Superior temporal gyrus (tissue), 1 donor: Measurements from ENCODE around the gene PUDP.
"Not testable (repeated sequence)": the region's sequence is repeated elsewhere in the genome, so short reads cannot be mapped to it uniquely, and the experiment has no call there.

Experiments used
- DNase-seq: peaks from one replicate; pipeline ENCODE4 v3.0.0-alpha.2; 2016; ENCODE audit errors: extremely low spot score

Gene PUDP

DNA sequence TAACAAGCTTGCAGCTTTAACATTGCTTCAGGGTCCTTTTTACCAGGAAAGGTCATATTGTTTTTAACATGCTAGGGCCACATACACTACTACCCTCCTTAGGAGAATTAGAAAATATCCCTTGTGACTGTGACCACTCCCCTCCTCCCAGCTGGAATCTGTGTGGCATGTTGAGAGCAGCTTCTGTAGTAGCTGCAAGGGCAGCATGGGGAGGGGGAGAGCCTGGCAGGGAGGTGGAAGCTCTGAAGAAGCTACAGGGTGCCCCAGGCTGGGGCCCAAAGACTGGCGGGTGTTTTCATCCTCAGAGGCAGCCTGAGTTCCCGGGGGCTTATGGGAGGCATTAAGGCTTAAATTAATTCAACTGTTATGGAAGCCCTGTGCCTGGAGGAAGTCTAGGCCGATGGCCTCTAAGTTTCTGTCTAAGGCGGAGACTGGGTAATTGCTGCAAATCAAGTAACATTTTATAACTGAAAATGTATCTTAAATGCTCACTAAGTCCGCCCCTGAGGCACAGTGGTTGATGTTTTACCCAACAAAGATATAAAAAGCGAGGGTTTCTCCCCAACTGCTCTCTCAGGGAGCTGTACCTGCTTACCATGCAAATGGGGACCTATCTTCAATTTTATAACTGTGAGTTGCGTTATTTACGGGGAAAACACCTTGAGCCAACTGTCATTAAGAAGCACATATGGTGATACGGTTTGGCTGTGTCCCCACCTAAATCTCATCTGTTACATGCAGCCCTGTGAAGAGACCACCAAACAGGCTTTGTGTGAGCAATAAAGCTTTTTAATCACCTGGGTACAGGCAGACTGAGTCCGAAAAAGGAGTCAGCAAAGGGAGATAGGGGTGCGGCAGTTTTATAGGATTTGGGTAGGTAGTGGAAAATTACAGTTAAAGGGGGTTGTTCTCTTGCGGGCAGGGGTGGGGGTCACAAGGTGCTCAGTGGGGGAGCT, 37.8 kb downstream of the PUDP start:
- DNase-seq = no peak

DNA sequence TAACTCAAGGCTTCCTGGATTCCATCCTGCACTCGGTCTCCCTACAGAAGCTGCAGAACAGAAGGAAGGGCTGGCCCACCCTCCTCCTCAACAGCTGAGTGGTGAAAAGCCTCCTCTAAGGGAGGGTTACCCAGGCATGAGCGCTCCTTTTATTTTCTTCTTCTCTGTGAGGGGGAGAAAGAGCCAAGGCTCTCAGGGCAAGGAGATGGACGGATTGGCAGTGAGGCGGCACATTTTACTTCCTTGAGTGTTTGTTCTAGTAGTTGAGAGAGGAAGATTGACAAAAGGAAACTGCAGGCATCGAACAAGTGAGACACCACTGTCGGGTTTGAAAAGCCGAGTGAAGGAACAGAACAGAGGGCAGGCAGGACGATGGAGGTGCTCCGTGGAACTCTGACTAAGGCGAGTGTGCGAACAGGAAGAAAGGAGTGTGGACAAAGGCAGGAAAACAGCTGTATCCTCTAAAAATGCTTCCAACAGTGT, 38.9 kb downstream of the PUDP start:
- peak; percentile 13 for DNase-seq

DNA sequence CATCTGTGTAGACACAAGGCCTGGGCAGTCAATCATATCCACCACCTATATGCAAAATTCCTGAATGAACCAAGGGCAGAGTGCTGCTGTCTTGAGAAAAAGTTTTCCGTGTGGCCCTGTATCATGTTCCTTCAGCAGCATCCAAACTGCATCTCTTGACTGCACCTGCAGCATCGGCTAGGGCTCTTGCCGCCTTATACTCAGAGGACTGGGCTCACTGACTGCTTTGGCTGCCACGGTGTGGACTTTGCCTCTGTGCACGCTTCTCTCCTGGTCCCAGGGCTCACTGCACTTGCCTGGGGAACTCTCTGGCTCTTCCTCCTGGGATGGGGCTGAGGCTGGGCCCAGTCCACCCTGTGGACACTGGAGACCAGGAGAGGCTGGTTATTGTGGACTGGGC, 39.9 kb downstream of the PUDP start:
- DNase-seq = no peak

DNA sequence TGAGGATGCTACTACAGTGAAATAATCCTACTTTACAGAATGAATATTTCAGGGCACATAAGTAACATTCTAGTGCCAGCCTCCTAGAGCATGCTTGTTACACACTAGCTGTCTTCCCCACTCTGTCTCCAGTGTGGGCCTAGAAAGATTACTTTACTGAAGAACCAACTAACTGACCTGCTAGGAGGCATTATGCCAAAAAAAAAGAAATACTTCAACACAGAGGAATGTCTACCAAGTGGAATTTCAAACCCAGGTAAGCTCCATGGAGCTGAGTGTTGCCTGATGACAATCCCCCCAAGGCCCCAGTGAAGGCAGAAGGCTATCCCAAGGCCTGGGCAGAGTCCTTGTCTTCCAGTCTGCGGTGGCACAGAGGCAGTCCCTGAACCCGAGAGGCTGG, 41.3 kb downstream of the PUDP start:
- no peak for DNase-seq

DNA sequence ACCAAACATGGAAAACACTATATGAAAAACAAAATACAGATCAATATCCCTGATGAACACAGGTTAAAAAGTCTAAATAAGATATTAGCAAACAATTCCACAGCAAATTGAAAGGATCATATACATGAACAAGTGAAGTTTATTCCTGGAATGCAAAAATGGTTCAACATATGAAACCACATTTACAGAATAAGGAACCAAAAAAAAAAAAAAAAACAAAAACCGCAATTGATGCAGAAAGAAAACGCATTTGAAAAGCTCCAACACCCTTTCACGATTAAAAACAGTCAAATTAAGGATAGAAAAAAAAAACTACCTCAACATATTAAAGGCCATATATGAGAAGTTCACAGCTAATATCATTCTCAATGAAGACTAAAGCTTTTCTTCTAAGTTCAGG, 45.8 kb downstream of the PUDP start:
- no peak for DNase-seq

DNA sequence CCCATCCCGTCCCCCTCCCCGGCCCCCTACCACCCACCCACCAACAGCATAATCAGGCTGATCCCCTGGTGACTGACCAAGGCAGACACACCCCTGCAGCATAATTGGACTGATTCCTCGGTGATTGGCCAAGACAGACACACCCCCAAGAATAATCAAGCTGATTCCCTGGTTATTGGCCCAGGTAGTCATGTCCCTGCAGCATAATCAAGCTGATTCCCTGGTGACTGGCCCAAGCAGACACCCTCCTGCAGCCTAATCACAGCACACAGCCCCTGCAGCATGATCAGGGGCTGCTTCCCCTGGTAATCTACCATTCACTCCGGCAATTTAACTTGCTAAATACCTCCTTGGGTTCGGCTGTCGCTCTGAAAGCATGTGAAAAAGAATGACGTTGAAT, 47.9 kb downstream of the PUDP start:
- no peak for DNase-seq

DNA sequence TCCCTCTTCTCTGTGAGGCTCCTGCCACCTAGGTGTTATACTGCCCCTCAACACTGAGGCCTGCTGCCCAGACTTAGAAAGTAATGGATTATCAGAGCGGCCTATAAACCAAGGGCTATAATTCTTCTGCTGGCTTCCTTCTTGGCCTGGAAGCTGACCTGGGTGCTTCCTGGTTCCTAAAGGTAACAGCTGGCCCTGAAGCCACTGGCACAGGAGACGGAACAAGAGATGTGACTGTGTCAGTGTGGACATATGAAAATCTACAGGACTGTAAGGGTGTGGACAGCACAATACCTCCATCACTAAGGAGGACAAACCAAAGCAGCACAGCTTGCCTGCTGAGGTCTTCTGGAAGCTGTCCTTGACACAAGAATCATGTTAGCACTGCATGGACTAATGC, 52.3 kb downstream of the PUDP start:
- DNase-seq = not testable (repeated sequence)

DNA sequence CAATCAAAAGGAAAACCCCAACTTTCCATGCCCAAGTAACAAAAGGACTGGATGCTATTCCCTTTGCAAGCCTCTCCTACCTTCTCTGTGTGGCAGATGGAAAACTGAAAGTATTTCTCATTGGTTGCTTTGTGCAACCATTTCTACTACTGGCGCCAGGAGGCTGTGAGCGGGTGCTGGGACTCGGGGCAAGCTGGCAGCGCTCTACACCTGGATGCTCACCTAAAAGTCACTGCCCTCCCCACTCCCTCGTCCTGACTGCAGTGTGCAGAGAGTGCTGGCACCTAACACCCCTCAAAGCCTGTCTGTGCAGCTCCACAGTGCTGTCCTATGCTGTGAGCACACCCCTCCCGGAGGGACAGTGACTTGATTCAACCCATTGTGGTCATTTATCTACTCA, 54.6 kb downstream of the PUDP start:
- DNase-seq = no peak

DNA sequence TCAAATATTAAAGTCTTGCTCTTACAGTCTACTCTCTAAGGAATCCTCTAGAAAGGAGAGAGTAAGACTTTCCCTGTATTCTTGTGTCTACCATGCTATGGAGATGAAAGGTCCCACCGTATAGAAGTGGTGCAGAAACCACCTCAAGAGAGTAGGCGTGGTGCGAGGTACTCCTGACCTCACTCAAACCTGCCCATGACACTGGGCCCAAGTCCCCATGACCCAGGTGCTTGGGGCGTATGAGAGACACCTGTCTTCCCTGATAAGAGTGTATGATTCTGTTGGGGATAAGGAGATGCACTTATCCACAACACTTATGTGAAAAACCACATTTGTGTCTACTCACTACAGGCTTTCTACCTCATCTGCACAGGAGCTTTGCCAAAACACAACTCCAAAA, 55.4 kb downstream of the PUDP start:
- DNase-seq = no peak

DNA sequence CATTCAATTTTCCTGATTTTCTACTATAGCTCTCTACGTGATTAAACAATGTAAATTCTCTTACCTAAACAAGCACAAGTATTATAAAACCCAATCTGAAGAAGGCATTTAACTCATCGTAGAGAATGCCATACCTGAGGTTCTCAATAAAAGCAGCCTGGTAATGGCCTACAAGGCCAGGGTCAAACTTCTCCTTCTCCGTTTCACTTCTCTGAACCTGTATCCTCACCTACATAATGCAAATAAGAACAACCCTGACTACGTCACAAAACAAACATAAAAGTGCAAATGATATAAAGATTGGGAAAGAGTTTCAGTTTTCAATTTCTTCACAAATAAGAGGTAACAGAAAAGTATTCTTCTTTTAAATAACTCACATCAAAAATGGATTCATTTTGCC, 56.0 kb downstream of the PUDP start:
- no peak for DNase-seq

DNA sequence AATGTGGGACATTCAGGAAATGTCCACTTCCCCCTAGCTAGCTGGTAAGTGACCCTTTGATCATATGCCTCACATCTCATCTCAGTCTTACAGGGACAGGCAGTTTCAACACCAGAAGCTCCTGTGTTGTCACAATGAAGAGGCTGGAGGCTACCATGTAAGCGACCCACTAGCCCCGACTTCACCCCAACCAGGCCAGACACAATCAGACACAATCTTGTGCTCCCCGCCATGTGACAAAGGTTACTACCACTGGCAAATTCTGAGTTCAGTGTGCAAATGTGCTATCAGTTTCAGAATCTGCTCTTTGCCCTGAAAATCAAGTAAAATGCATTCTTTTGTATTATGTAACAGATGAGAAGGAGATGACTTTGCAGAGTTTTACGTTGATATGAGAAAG, 57.3 kb downstream of the PUDP start:
- DNase-seq = no peak

DNA sequence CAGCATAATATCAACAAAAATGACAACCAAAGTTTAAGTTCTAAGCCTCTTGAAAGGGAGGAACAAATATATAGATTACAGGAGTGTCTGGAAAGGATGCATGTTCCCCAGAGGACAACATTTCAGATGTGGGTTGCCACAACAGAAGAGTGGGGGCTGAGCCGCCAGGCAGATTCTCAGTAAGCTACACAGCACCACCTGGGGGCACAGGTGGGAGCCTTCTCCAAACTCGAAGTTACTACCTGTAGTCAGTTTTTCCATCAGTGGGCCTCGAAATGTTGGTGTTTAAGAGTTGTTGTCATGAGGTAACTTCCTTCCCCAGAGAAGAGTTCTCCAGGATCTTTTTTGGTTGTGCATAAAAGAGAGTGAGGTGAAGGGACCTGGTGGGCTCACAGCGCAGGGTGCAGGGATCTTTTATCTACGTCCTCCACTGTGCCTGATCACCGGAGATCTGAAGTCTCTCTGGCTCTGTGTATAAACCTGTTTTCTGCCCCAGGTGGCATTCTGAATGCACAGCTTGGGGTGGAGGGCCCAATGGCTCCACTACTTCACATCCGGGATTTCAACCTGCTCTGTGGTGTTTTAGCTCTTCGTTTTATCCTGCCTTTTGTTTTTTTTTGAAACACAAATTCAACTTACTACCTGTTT, 58.9 kb downstream of the PUDP start:
- DNase-seq = no peak

DNA sequence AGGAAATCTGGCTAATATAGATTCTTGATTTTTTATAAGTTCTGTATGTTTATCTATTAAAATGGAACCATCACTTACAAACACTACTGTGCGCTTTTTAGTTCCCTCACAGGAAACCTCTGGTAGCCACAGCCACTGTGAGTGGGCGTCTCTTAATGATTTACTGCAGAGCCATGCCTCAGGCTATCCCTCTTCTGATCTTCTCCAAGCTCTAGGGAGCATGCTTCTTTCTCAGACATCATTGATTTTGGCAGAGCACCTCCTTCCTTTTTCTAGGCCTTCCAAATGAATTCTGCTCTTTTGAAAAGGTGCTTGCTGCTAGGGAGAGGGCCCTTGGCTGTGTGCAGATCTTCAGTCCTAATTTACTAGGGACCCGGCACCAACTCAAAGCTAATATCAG, 61.6 kb downstream of the PUDP start:
- no peak for DNase-seq

DNA sequence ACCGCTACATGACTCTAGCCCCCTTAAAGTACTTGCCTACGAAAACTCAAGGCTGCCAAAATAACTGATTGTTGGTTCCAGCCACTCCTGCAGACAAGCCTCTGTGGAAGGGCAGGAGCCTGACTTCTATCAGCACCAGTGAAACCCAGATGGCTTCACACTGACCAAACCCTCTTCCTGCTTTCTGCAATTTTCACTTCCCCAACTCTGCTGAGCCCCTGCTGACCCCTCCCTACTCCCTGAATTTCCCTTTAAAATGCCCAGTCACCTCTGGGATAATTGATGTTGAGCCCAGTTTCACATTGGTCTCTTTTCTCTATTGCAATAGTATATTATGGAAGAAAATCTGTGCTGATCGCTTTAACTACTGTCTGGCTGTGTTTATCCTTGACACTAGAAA, 62.1 kb downstream of the PUDP start:
- no peak for DNase-seq

DNA sequence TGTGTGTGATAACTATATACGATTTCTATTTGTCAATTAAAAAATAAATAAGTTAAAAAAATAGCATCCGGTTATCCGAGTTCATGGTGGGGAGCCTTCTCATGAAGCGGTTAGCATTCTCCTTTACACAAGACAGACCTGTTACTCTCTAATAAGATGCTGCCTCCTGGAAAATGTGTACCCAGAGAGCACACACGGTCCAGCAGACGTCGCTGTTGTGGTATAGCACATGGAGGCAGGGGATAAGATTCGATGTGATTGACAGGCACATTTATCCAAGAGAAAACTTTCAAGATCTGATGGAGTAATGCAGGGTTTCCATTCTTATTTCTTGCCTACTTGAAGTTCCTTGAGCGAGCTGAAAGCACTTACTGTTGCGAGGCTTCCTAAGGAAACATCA, 63.1 kb downstream of the PUDP start:
- DNase-seq = no peak

DNA sequence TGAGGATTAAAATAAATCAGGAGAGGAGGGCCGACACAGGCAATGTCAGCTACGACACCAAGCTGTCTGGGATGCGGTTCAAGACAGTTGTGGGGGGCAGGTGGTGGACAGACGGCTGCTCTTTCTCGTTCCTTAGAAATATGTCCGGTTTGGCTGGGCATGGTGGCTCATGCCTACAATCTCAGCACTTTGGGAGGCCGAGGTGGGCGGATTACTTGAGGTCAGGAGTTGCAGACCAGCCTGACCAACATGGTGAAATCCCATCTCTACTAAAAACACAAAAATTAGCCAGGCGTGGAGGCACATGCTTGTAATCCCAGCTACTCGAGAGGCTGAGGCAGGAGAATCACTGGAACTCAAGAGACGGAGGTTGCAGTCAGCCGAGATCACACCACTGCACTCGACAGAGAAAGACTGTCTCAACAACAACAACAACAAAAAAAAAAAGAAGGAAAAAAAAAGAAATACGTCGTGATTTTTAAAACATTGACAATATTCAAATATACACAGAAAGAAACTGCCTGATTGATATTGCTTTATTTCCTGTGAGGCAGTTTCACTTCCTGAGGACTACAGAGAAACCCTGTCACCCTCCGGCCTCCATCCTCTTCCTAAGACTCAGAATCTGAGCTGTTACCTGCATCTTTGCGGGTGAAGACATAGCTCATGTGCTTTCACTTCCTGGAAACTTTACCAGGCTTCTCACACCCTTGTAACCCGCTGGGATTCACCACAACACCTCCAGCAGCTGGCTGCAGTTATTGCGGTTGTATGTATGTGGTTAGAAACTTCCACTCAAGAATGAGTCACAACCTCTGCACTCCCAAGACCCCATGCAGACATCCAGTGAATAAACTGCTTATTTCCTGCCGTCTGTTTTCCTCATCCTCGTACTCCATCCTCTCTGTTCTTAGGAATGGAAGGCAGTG, 64.2 kb downstream of the PUDP start:
- no peak for DNase-seq

DNA sequence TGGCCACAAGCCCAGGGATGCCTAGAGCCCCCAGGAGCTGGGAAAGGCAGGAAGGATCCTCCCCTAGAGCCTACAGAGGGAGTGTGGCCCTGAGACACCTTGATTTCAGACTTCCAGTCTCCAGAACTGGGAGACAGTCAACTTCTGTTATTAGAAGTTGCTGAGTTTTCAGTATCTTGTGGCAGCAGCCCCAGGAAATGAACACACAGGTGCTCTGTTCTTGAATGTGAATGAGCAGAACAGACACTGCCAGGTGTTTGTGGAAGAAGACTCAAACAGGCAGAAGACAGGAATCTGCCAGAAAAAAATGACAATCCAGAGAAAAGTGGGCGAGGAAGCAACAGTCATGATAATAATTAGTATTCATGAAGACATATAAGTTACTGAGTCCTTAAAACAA, 64.9 kb downstream of the PUDP start:
- DNase-seq = no peak

DNA sequence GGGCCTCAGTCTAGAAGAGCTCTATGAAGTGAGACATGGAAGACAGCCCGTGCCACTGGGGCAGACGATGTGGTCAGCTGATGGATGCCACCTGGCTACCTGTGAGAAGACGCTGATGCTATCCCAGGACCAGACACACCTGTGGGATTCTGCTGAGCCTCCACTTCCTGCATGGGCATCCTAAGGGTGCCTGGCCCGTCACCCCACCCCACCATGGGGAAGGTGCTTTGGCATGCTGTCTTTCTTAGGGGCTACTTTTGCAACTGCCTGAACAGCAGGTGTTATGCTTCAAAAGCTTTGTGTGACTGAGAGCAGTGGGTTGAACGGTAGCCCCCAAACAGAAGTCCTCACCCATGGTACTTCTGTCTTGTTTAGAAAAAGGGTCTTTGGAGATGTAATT, 65.4 kb downstream of the PUDP start:
- no peak for DNase-seq

DNA sequence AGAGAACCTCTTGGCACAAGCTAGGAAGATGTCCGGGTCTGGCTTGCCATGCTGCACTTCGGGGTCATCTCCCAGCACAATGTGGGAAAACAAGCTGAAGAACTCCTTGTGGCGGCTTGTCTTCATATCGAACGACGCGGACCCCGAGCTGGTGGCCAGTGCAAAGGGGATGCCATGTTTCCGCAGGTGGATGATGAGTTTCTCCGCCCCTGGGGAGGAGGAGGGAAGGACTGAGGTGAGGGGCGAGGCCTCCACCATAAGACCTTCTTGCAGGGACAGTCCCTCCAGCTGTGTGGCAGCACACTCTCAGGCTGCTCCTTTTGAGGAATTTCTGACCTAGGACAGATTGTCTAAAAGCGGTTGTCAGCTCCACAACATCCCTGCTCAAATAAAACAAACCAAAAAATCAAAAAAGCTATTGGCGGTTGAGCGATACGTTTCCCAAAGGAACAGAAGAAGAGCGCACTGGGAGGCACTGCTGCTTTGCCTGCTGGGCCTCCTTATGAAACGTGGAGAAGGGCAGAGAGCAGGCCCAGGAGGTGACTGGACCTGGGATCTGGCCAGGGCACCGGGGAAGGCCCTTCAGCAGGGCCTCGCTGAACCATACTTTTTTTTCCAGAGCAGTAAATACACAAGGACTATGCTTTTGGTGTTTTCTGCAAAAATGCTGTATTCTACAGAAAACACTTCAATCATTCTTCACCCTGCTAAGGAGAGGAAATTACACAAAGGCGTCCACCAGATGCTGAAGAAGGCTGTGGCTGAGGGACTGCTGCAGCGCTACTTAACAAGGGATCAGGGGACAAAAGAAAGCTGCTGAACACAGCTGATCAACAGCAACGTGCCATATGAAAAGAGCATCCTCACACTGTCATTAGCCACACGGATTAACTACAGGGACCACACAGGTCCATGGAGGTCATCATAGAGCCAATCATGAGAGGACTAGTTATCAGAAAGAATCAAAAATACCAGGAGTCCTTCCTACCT, 70.4 kb downstream of the PUDP start:
- DNase-seq = no peak

DNA sequence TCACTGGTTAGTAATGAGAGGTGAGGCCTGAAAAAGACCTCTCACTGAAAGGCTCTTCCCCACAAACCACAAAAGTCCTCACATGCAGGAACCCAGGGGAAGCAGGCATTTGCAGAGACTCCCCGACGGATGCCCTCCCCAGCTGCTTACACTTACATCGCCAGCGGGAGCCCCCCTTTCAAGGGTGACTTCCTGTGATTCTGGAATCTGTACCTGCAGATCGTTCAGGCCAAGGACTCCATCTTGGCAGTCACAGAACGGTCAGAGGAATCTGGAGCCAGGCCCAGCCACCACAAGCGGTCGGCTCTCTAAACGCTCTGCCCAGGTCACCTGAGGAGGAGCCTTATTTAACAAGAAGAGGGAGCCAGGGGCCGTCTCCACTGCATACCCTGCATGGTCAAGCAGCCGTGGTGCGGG, 71.7 kb downstream of the PUDP start:
- no peak for DNase-seq

DNA sequence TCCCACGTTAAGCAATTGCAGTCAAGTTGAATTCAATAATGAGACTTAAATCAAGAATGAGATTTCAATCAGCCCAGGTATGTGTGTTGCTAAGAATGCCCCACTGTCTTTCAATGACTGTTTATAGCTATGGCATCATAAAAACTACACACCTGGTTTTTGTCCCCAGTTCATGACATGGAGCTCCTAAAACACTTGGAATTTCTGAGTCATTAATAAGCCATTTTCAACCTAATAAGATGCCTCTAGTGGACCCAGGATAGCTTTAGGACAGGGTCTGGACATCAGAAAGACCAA, 73.1 kb downstream of the PUDP start:
- no peak for DNase-seq
